Measurements from ENCODE around the gene CTNNBL1.

Gene CTNNBL1

GRCh38 chr20:37770908-37771307 lies 77.1 kb downstream of the CTNNBL1 start:
- no peak for TF ChIP-seq CTCF (IDR thresholded peaks at IDR 0.05)
- intact Hi-C loops (cut with DNase I; ENCODE audit: low total_unique reads): no loop called here
- no peaks in the 10 kb centered on the region for H3K9me3 ChIP-seq
- DNase-seq: no peak
- no peak overlapping the region for H3K27ac ChIP-seq
- H3K4me3 ChIP-seq: no peak overlapping the region
- no peaks in the 10 kb centered on the region for H3K4me1 ChIP-seq
- H3K27me3 ChIP-seq: no peaks in the 10 kb centered on the region
- H3K36me3 ChIP-seq: peaks cover 20 to 40% (median 38%) of the 10 kb centered on the region in 3 donors

GRCh38 chr20:37773291-37773826 lies 79.5 kb downstream of the CTNNBL1 start:
- no peak overlapping the region for H3K27ac ChIP-seq
- H3K27me3 ChIP-seq: no peaks in the 10 kb centered on the region

GRCh38 chr20:37774156-37774555 lies 80.3 kb downstream of the CTNNBL1 start:
- Histone ChIP-seq H3K27me3 (no peaks in the 10 kb centered on the region), H3K36me3 (peaks cover 10 to 25% (median 21%) of the 10 kb centered on the region in 3 donors), H3K4me1 (no peaks in the 10 kb centered on the region), H3K4me3 (no peak overlapping the region), H3K27ac (no peak overlapping the region), H3K9me3 (no peaks in the 10 kb centered on the region)
- DNase-seq: no peak
- intact Hi-C loops (cut with DNase I; ENCODE audit: low total_unique reads): no loop called here
- no peak for TF ChIP-seq CTCF (IDR thresholded peaks at IDR 0.05)

More at GRCh38 chr20:37773291-37773826, 79.5 kb downstream of the CTNNBL1 start:
- H3K9me3 ChIP-seq: no peaks in the 10 kb centered on the region
- intact Hi-C loops (cut with DNase I; ENCODE audit: low total_unique reads): no loop called here
- H3K36me3 ChIP-seq: peaks cover 17 to 29% (median 25%) of the 10 kb centered on the region in 3 donors
- H3K4me3 ChIP-seq: no peak overlapping the region
- DNase-seq: no peak
- TF ChIP-seq CTCF (IDR thresholded peaks at IDR 0.05): no peak
- H3K4me1 ChIP-seq: no peaks in the 10 kb centered on the region

- Histone ChIP-seq H3K4me3 (no peak overlapping the region), H3K4me1 (no peaks in the 10 kb centered on the region), H3K9me3 (no peaks in the 10 kb centered on the region), H3K36me3 (peaks cover 0 to 18% (median 13%) of the 10 kb centered on the region in 3 donors), H3K27me3 (no peaks in the 10 kb centered on the region), H3K27ac (no peak overlapping the region)
- no peak for TF ChIP-seq CTCF (IDR thresholded peaks at IDR 0.05)
- intact Hi-C loops (cut with DNase I; ENCODE audit: low total_unique reads): no loop called here
- DNase-seq: no peak
Measured at GRCh38 chr20:37775200-37775599, 81.4 kb downstream of the CTNNBL1 start.

DNA sequence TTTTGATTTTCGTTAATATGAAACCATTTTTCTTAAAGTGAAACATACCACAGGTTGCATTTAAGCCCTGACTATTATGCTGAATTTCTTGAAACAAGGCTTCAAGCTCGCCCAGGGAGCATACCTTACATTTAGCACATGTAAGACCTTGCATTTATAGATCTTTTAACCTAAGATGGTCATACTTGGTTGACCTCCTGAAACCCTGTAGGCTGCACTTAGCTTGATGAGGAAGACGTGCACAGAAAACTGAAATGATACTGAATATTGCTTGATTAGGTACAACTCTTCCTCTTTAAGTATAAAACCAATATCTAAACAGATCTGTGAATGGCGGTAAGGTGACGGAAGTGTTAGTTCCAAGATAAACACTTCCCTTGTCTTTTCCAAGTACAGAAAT lies 82.2 kb downstream of the CTNNBL1 start:
- intact Hi-C loops (cut with DNase I; ENCODE audit: low total_unique reads): no loop called here
- Histone ChIP-seq H3K27me3 (no peaks in the 10 kb centered on the region), H3K27ac (no peak overlapping the region), H3K4me1 (no peaks in the 10 kb centered on the region), H3K9me3 (no peaks in the 10 kb centered on the region), H3K4me3 (no peak overlapping the region), H3K36me3 (peaks cover 0 to 14% (median 5%) of the 10 kb centered on the region in 3 donors)
- TF ChIP-seq CTCF (IDR thresholded peaks at IDR 0.05): no peak
- DNase-seq: no peak

GRCh38 chr20:37776526-37776925 lies 82.7 kb downstream of the CTNNBL1 start:
- no peaks in the 10 kb centered on the region for H3K27me3 ChIP-seq
- H3K4me3 ChIP-seq: no peak overlapping the region
- H3K36me3 ChIP-seq: peaks cover under 1 to 14% (median 2%) of the 10 kb centered on the region in 3 donors
- H3K9me3 ChIP-seq: no peaks in the 10 kb centered on the region
- DNase-seq: no peak
- no peak overlapping the region for H3K27ac ChIP-seq
- no peak for TF ChIP-seq CTCF (IDR thresholded peaks at IDR 0.05)
- no peaks in the 10 kb centered on the region for H3K4me1 ChIP-seq
- intact Hi-C loops (cut with DNase I; ENCODE audit: low total_unique reads): no loop called here
